Measurements from ENCODE around the gene CFL1. TPM values are rescaled to one million over a fixed set of nuclear protein-coding genes. Genes with fewer than 3 reads are reported as not detected.
"Not testable (repeated sequence)": the region's sequence is repeated elsewhere in the genome, so short reads cannot be mapped to it uniquely, and the experiment has no call there.

The CFL1 gene
- total RNA-seq, 1 donor from 2014 or later = 404 TPM

DNA sequence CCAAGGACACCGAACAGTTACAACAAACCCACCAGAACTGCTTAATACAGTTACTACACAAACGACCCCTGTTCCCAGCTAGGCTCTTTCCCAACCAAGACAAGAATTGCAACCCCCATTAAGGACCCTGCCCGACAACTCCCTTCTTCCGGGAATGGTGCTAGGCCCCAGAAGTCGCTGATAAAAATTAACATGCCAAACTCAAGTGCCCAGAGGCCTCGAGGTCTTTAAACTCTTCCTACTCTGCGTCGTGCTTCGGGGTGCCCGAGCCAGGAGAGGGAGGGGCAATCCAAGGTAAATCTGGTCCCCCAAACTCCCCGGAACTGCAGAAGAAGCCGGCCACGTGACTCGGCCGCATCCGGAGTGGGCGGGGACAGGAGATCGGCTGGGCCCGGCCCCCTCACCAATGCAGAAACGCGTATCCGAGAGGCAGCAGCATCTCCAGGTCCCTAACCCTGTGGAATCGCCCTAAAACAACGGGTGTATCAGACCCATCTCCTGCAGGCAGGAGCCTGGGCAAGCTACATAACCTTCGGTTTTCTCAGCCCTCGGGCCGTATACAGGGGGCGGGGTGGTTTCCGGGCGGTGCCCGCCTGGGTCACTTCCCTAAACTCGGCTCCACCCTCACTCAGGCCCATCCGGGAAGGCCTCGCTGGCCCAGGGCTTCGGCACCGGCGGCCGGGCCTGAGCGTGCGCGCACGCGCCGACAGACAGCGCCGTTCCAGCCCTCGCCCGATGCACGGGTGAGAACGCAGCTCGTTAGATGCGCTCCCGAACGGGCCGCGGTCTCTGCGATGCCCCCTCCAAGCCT, 1.1 kb downstream of the CFL1 start:
- DNase-seq = peak; percentile 82

DNA sequence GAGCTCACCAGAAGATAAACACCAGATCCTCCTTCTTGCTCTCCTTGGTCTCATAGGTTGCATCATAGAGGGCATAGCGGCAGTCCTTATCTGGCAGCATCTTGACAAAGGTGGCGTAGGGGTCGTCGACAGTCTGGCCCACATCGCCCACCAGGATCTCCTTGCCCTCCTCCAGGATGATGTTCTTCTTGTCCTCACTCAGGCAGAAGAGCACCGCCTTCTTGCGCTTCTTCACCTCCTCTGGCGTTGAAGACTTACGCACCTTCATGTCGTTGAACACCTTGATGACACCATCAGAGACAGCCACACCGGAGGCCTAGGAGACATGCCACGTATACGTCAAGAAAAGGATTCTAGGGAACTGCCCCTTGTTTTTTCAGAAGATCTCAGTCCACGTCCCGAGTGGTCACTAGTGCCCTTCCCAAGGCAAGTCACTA, 2.0 kb downstream of the CFL1 start:
- DNase-seq = no peak

DNA sequence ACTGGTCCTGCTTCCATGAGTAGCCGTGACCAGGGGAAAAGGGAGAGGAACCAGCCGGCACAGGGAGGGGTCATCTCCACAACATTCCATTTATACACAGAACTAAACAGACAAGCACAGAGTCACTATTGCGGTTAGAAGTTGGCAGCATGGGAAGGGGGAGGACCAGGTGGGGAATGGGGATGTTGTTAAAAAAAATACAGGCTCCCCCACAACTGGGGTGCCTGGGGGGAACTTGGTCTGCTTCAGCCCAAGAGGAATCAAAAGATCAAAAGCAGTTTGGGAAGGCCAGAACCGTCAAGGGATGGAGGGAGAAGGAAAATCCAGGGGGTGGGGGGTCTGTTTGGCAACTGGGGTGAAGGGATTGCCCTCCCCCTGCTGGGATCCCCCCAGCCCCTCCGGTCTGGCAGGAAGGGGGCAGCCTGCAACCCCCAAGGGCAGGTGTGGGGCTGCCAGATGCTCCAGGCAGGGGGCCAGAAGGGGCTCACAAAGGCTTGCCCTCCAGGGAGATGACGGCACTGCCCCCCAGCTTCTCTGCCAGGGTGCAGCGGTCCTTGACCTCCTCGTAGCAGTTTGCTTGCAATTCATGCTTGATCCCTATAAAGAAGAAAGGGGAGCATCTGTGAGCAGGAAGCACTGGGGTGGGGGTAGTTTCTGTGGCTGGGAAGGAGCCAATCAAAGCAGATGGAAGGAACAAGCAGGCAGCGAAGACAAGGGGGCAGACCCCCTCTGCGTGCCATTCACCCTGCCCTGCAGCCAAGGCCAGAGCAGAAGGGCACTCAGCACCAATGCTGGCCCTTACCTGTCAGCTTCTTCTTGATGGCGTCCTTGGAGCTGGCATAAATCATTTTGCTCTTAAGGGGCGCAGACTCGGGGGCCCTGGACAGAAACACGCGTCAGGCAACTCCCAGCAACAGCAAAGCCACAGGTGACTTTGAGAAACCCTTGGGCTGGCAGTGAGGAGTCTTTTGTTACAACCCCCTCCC, 2.8 kb downstream of the CFL1 start:
- no peak for DNase-seq

DNA sequence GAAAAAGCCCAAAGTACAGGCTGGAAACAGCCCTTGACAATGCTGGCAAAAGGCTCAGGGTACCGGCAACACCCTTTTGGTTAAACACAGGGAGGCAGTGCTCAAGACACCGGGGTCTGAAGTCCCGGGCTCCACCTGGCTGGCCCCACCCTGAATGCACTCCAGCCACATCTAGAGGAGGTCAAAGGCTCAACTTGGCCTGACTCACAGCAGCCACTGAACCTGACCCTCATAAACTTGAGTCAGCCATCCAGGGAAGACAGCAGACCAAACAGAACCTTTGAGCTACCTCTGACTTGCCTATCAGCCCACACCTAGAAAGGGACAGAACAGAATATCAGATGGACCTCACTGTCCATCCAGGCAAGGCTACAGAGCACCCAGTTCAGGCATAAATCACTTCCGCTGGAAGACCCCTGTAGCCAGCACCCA, 3.8 kb downstream of the CFL1 start:
- no peak for DNase-seq

DNA sequence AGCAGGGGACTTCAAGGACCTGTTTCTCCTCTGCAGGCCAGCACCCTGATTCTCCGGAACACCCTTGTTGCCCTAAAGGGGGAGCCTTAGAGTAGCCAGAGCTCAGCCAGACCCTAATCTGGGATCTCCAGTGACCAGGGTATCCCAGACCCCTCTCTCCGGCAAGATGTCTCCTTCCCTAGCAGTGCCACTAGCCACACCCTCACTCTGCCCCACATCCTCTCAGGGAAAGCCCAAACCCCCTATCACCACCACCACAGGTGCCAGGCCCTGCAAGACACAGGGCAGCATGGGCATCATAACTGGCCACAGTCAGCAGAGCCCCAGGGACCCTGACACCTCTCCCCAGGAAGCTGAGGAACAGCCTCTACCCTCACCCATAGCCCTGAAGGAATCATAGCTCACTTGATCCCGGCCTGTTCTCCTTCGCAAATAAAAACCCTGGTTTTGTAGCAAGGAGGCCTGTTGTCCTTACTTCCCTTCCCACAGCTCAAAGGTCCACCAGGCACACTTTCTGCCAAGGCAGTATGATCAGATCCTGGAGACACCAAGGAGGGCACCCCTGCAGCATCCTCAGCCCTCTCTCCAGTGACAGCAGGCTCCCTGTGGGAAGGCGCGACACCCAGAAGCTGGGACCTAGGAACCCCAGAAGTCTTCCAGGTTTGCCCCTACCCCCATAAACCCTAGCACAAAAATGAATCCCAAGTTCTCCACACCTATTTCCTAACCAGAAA, 4.6 kb downstream of the CFL1 start:
- no peak for DNase-seq

DNA sequence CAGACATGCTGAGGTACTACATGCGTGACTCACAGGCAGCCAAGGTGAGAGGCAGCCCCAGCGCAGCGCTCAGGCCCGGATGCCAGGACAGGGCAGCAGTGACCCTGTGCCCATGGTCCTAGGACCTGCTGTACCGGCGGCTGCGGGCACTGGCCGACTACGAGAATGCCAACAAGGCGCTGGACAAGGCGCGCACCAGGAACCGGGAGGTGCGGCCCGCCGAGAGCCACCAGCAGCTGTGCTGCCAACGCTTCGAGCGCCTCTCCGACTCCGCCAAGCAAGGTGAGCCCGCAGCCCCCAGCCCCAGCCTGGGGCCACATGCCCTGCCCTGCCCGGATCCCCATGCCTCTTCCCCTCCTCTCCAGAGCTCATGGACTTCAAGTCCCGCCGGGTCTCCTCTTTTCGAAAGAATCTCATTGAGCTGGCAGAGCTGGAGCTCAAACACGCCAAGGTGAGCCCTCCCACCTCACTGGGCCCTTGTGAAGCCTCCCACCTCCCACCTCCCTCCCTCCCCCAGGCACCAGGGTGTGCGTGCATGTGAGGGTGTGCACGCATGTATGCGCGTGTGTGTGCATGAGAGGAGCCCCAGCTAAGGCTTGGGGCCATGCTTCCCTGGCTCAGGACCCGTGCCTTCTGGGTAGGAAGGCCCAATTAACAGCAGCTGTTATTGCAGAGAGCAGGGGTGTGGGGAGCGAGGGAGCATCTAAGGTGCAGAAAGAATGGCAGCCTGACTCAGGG, 5.3 kb downstream of the CFL1 start:
- DNase-seq = no peak

DNA sequence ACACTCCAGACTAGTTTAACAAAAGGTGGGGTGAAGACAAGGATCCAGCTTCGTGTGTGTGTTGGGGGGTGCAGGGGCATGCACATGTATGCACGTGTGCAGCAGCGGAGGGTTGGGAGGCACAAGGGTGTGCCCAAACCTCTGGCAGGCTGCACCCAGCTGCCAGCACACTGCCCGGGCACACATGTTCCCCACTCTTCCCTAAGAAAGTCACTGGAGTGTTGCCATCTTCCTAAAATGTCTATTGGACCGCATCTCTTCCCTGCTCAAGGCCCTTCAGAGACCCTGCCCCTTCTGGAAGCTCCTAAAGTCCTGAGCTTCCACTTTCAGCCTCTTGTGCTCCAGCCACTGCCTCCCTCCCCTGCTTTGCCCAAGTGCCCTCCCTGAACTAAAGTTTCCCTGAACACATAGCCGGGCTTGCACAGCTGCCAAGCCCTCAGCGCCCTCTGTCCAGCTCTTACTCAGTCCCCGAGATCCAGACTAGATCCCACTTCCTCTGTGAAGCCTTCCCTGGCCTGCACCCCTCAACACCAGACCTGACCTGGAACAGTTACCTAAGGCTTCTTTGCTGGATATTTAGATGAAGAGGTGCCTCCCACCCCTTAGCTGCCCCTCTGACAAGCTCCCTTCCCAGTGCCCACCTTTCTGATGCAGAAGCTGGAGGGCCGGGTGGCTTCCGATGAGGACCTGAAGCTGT, 6.0 kb downstream of the CFL1 start:
- DNase-seq = no peak

DNA sequence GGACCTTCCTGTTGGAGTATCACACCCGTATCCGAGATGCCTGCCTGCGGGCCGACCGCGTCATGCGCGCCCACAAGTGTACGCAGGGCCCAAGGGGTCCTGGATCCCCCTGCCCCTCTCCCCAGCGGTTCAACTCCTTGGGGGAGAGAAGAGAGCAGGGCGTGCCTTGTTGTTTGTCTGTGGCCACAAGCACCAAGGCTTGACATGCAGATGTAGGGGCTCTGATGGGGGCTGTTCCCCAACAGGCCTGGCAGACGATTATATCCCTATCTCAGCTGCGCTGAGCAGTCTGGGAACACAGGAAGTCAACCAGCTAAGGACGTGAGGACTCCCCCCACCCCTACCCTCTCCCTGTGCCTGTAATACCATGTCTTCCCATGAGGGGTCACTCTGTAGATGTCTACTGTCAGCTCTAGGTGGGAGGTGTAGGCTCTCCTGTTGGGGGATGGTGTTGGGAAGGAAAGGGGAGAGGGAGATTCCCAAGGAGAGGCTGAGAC, 6.8 kb downstream of the CFL1 start:
- DNase-seq = no peak

DNA sequence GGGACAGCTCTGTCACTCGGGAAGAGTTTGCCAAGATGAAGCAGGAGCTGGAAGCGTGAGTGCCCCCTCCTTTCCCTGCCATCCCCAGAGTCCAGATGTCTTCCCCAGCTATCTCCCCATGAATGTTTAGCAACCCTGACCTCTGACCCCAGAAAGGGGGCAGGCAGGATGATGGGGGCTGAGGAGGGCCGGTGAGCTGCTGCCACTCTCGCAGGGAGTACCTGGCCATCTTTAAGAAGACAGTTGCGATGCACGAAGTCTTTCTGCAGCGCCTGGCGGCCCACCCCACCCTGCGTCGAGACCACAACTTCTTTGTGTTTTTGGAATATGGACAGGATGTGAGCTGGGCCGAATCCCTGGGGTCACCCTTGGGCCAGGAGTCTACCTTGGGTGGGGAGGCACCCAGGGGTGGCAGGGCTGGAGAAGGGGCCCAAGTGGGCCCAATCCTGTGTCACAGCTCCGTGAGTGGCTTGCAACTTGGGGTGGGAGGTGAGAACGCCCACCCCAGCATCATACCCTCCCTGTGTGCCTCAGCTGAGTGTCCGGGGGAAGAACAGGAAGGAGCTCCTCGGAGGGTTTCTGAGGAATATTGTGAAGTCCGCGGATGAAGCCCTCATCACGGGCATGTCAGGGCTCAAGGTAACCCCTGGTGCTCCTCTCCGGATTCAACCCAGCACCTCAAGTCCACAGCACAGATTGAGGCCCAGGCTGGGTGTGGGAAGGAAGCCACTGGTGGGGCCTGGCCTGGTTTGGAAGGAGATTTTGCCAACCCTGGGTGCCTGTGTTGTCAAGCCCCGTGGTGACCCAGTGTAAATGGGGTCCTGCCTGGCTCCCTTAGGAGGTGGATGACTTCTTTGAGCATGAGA, 7.5 kb downstream of the CFL1 start:
- no peak for DNase-seq

DNA sequence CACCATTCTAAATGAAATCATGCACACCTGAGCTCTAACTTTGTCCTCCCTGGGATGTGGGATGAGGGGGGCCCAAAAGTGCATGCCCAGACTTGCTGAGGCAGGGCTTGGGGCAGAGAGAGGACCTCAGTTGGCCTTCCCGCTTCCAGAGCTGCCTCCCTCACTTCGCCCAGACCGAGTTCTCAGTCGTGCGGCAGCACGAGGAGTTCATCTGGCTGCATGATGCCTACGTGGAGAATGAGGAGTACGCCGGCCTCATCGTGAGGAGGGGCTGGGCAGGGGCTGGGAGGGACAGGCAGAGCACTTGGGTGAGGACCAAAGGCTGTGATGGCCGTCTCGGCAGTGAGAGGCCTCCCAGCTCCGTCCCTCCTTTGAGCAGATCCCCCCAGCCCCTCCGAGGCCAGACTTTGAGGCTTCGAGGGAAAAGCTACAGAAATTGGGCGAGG, 8.2 kb downstream of the CFL1 start:
- DNase-seq = no peak

DNA sequence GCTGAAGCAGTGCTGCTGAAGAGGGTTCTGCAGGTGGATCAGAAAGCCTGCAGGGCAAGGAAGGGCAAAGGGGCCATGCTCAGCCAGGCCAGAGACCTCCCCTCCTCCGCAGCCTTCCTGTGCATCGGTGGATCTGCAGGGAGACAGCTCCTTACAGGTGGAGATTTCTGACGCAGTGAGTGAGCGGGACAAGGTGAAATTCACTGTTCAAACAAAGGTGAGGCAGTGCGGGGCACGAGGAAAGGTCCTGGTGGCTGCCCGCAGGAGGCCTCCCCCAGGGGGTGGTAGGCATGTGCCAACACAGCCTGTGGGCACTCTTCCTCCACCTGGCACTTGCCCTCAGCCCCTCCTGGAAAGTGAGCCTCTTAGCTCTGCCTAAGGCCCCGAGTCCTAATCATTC, 8.6 kb downstream of the CFL1 start:
- DNase-seq = no peak

DNA sequence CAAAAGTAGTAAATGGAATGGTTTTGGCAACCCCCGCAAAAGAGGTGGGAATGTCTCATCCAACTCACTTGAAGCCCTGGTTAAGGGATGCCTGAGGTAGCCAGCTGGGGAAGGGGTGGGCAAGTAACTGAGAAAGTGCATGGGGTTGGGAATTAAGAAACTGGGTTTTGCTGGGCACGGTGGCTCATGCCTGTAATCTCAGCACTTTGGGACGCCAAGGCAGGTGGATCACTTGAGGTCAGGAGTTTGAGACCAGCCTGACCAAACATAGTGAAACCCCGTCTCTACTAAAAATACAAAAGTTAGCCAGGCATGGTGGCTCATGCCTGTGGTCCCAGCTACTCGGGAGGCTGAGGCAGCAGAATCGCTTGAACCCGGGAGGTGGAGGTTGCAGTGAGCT, 9.3 kb downstream of the CFL1 start:
- not testable (repeated sequence) for DNase-seq

DNA sequence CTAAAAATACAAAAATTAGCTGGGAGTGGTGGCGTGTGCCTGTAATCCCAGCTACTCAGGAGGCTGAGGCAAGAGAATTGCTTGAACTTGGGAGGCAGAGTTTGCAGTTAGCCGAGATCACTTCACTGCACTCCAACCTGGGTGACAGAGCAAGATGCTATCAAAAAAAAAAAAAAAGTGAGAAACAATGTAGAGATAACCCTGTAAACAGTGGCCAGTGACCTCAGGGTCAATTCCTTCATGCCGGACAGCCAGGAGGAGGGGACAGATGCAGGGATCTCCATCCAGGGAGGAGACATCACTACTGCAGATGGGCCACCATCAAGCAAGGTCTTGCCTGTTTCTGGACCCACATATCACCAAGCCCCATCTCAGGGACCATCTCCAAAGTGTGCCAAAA, 10.2 kb downstream of the CFL1 start:
- DNase-seq = no peak

DNA sequence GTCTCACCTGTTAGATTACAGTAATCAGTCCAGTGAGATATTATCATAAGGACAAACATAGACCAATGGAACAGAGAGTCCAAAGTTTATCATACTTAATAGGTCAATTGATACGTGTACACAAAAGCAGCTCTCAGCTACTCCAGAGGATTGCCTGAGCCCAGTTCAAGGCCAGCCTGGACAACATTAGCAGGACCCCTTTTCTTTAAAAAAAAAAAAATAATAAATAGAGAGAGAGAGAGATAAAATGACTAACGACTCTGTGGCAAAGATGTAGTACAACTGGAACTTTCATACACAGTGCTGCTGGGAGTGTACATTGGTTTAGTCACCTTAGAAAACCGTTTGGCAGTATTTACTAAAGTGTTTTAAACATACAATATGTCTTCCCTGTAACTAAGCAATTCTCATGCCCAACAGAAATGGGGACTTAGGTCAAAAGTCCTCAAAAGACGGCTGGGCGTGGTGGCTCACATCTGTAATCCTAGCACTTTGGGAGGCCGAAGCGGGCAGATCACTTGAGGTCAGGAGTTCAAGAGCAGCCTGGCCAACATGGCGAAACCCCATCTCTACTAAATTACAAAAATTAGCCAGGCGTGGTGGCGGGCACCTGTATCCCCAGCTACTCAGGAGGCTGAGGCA, 13.6 kb downstream of the CFL1 start:
- no peak for DNase-seq

DNA sequence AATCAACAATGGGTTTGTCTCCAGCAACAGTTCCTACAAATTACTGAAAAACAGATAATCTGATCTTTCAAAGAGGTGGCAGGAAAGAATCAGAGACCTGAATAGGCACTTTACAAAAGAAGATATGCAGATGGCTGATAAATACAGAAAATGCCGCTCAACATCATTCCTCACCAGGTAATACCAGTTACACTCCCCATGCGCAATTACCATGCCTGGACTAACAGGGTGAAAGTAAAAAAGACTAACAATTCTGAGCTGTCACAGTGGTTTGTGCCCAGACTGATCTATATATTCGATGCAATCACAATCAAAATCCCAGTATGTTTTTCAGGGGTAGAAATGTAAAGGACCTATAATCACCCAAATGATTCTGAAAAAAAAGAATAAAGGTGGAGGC, 14.2 kb downstream of the CFL1 start:
- no peak for DNase-seq

DNA sequence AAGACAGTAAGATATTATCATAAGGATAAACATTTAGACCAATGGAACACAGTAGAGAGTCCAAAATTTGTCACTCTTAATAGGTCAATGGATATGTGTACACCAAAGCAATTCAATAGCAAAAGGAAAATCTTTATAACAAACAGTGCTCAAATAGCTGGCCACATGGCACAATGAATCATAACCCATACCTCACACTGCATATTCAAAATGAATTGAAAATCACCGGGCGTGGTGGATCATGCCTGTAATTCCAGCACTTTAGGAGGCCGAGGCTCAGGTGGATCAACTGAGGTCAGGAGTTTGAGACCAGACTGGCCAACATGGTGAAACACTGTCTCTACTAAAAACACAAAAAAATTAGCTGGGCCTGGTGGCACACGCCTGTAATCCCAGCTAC, 15.8 kb downstream of the CFL1 start:
- DNase-seq = no peak

DNA sequence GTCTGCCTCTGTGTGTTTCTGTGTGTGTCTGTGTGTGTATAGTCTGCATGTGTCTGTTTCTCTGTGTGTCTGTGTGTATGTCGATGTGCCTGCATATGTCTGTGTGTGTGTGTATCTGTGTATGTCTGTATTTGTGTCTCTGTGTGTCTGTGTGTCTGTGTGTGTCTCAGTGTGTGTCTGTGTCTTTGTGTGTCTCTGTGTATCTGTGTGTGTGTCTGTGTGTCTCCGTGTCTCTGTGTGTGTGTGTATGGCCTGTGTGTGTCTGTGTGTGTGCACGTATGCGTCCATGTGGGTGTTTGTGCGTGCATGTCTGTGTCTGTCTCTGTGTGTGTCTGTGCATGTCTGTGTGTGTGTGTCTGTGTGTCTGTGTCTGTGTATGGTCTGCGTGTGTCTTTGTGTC, 23.8 kb downstream of the CFL1 start:
- DNase-seq = no peak

DNA sequence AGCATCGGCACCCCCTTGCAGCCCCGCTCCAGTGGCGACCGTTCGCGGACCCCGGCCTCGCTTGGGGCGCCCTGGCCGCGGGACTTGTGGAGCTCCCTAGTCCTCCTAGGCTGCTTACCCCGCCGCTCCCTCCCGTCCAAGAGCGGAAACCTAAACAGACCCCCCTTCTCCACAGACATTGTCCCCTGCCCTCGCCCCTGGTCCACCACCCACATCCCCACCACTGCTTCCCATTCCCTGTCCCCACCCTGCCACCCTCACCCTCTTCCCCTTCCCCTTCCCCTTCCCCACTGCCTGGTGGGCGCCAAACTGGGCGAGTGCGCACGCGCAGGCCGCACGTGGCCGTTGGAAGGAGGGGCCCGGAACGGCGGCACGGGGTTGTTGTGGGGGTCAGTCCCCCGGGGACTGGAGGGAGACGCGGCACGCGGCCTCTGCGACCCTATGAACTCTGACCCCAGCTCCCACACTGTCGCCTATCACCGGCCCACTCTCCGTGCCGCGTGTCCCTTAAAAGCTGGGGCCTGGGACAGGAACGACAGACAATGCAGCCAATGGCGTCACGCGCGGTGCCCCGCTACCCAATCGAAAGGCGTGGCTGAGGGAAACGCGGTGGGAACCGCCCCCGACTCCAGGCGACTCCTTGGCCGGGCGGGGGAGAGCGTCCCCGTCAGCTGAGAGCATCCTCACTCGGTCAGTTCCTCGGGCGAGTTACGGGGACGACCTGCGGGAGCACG, 24.5 kb downstream of the CFL1 start, which contains the start of gene SNX32:
Gene SNX32, plus strand, starts transcription at position 667 of the 734 bp plus-strand sequence. CDS start 103 bp downstream, outside the sequence.
- DNase-seq = peak; percentile 92
